ENCODE results near the gene INPP5A. TPM values are rescaled to one million over a fixed set of nuclear protein-coding genes. Genes with fewer than 3 reads are reported as not detected.

The INPP5A gene
- total RNA-seq, 2 donors from 2014 or later, result 9.2 to 14.5 TPM

- no peak for DNase-seq
- no peak for ATAC-seq
- no peaks in the 10 kb centered on the region for H3K4me1 ChIP-seq
- H3K4me3 ChIP-seq, result no peak overlapping the region
- intact Hi-C loops (cut with DNase I), result no loop called here
- peaks cover 0 to 2% of the 10 kb centered on the region in 2 donors for H3K36me3 ChIP-seq (replicated peaks in 1 of 2; ENCODE audit: insufficient read depth in 1 of 2, low read depth in 2 of 2)
- no peak overlapping the region for H3K27ac ChIP-seq
- WGBS, 2 donors, result 95 to 97% methylated on average over 12 of the region's 13 CpGs
- H3K27me3 ChIP-seq, result no peaks in the 10 kb centered on the region
- H3K9me3 ChIP-seq, result no peaks in the 10 kb centered on the region
- TF ChIP-seq, protein P1, sequence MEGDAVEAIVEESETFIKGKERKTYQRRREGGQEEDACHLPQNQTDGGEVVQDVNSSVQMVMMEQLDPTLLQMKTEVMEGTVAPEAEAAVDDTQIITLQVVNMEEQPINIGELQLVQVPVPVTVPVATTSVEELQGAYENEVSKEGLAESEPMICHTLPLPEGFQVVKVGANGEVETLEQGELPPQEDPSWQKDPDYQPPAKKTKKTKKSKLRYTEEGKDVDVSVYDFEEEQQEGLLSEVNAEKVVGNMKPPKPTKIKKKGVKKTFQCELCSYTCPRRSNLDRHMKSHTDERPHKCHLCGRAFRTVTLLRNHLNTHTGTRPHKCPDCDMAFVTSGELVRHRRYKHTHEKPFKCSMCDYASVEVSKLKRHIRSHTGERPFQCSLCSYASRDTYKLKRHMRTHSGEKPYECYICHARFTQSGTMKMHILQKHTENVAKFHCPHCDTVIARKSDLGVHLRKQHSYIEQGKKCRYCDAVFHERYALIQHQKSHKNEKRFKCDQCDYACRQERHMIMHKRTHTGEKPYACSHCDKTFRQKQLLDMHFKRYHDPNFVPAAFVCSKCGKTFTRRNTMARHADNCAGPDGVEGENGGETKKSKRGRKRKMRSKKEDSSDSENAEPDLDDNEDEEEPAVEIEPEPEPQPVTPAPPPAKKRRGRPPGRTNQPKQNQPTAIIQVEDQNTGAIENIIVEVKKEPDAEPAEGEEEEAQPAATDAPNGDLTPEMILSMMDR (IDR thresholded peaks at IDR 0.05), result no peak
- no peak for TF ChIP-seq POLR2A (IDR thresholded peaks at IDR 0.05)
Measured at GRCh38 chr10:132711613-132712121, 174.1 kb downstream of the INPP5A start.

GRCh38 chr10:132712291-132712690 lies 174.7 kb downstream of the INPP5A start:
- DNase-seq, result no peak
- Histone ChIP-seq H3K4me1 (no peaks in the 10 kb centered on the region), H3K27me3 (no peaks in the 10 kb centered on the region), H3K27ac (no peak overlapping the region), H3K36me3 (replicated peaks in 1 of 2; ENCODE audit: insufficient read depth in 1 of 2, low read depth in 2 of 2) (peaks cover 0 to 2% of the 10 kb centered on the region in 2 donors), H3K4me3 (no peak overlapping the region), H3K9me3 (no peaks in the 10 kb centered on the region)
- intact Hi-C loops (cut with DNase I), result no loop called here
- TF ChIP-seq POLR2A (IDR thresholded peaks at IDR 0.05), result no peak
- TF ChIP-seq, protein P1 (IDR thresholded peaks at IDR 0.05), result no peak
- 94 to 95% methylated on average over 10 of the region's 10 CpGs for WGBS, 2 donors
- no peak for ATAC-seq

GRCh38 chr10:132712743-132713142 lies 175.2 kb downstream of the INPP5A start:
- Histone ChIP-seq H3K27me3 (no peaks in the 10 kb centered on the region), H3K4me3 (no peak overlapping the region), H3K36me3 (replicated peaks in 1 of 2; ENCODE audit: insufficient read depth in 1 of 2, low read depth in 2 of 2) (peaks cover 0 to 2% of the 10 kb centered on the region in 2 donors), H3K27ac (no peak overlapping the region), H3K4me1 (no peaks in the 10 kb centered on the region), H3K9me3 (no peaks in the 10 kb centered on the region)
- WGBS, 2 donors, result 97 to 98% methylated on average over 6 of the region's 6 CpGs
- DNase-seq (no peak), ATAC-seq (no peak)
- intact Hi-C loops (cut with DNase I), result no loop called here
- no peak for TF ChIP-seq POLR2A (IDR thresholded peaks at IDR 0.05)
- TF ChIP-seq, protein P1 (IDR thresholded peaks at IDR 0.05), result no peak

- DNase-seq (peak in 1 of 4 donors; percentile 26), ATAC-seq (peak; percentile 69)
- peak overlapping the region; percentile 25 to 67 (median 63) for H3K27ac ChIP-seq
- no peaks in the 10 kb centered on the region for H3K27me3 ChIP-seq
- no peak for TF ChIP-seq POLR2A (IDR thresholded peaks at IDR 0.05)
- TF ChIP-seq, protein P1 (IDR thresholded peaks at IDR 0.05), result no peak
- intact Hi-C loops (cut with DNase I), result no loop called here
- H3K9me3 ChIP-seq, result no peaks in the 10 kb centered on the region
- 70 to 89% methylated on average over 11 to 27 of the region's 29 CpGs for WGBS, 2 donors
- no peaks in the 10 kb centered on the region for H3K4me1 ChIP-seq
- no peak overlapping the region for H3K4me3 ChIP-seq
- peaks cover 0 to 2% of the 10 kb centered on the region in 2 donors for H3K36me3 ChIP-seq (replicated peaks in 1 of 2; ENCODE audit: insufficient read depth in 1 of 2, low read depth in 2 of 2)
Measured at GRCh38 chr10:132713421-132714095, 176.0 kb downstream of the INPP5A start.
